SK-N-SH treated with all-trans-retinoic acid at 6 μM for 48 hours (cell line): Measurements from ENCODE around the gene SLC35A3.

Experiments
- ATAC-seq: fragments of 200-7000 bp; cut with Tn5 transposase; 3 replicates; pipeline ENCODE4 v1.9.1; 2020; ENCODE audit warnings: mild to moderate bottlenecking, moderate library complexity
- ARNTL ChIP-seq: fragments of 450-650 bp; formaldehyde crosslinking; IDR thresholded peaks from 2 replicates; pipeline ENCODE4 v1.5.0; 2020; ENCODE audit warnings: low read depth, mild to moderate bottlenecking, moderate library complexity, borderline replicate concordance
- BACH2 ChIP-seq: fragments of 250-450 bp; sonication (Bioruptor Pico); IDR thresholded peaks from 2 replicates; pipeline ENCODE4 v1.9.0; 2021; ENCODE audit warnings: mild to moderate bottlenecking, borderline replicate concordance
- CSDC2 ChIP-seq: fragments of 250-450 bp; sonication (Bioruptor Pico); IDR thresholded peaks from 2 replicates; pipeline ENCODE4 v1.5.0; 2020; ENCODE audit warnings: mild to moderate bottlenecking, moderate library complexity
- GLIS3 ChIP-seq: fragments of 250-450 bp; sonication (Bioruptor Pico); IDR thresholded peaks from 2 replicates; pipeline ENCODE4 v1.5.0; 2020; ENCODE audit warnings: mild to moderate bottlenecking, moderate library complexity
- OSR1 ChIP-seq: fragments of 250-450 bp; sonication (Bioruptor Pico); IDR thresholded peaks from 2 replicates; pipeline ENCODE4 v1.8.0; 2022; ENCODE audit warnings: moderate library complexity, mild to moderate bottlenecking, inconsistent platforms
- PPARA ChIP-seq: fragments of 250-450 bp; sonication (Bioruptor Pico); IDR thresholded peaks from 2 replicates; pipeline ENCODE4 v1.5.0; 2020; ENCODE audit warnings: mild to moderate bottlenecking, borderline replicate concordance
- RARB ChIP-seq: fragments of 250-450 bp; sonication (Bioruptor Pico); IDR thresholded peaks from 2 replicates; pipeline ENCODE4 v1.8.0; 2021; ENCODE audit warnings: mild to moderate bottlenecking, moderate library complexity
- SNAI2 ChIP-seq: fragments of 250-450 bp; sonication (Bioruptor Pico); IDR thresholded peaks from 2 replicates; pipeline ENCODE4 v1.5.0; 2020; ENCODE audit warnings: mild to moderate bottlenecking, moderate library complexity
- TCF4 ChIP-seq: fragments of 250-450 bp; sonication (Bioruptor Pico); IDR thresholded peaks from 2 replicates; pipeline ENCODE4 v1.8.0; 2021; ENCODE audit warnings: mild to moderate bottlenecking, moderate library complexity, borderline replicate concordance
- TOX ChIP-seq: fragments of 250-450 bp; sonication (Bioruptor Pico); IDR thresholded peaks from 2 replicates; pipeline ENCODE4 v1.8.0; 2021; ENCODE audit warnings: mild to moderate bottlenecking, moderate library complexity, borderline replicate concordance
- ZC3H10 ChIP-seq: fragments of 250-450 bp; sonication (Bioruptor Pico); IDR thresholded peaks from 2 replicates; pipeline ENCODE4 v1.5.1; 2021; ENCODE audit warnings: mild to moderate bottlenecking, moderate library complexity
- ZFP3 ChIP-seq: fragments of 250-450 bp; sonication (Bioruptor Pico); IDR thresholded peaks from 2 replicates; pipeline ENCODE4 v1.5.0; 2020; ENCODE audit warnings: mild to moderate bottlenecking, moderate library complexity
- ZFP30 ChIP-seq: fragments of 450-650 bp; formaldehyde crosslinking; IDR thresholded peaks from 2 replicates; pipeline ENCODE4 v1.5.0; 2022; ENCODE audit warnings: mild to moderate bottlenecking, moderate library complexity
- ZNF565 ChIP-seq: fragments of 450-650 bp; formaldehyde crosslinking; conservative IDR thresholded peaks from 2 replicates; pipeline ENCODE4 v1.5.0; 2020; ENCODE audit warnings: low read depth, mild to moderate bottlenecking, moderate library complexity
- ZNF70 ChIP-seq: fragments of 450-650 bp; formaldehyde crosslinking; IDR thresholded peaks from 2 replicates; pipeline ENCODE4 v1.5.0; 2020; ENCODE audit warnings: mild to moderate bottlenecking, moderate library complexity
- ZNF8 ChIP-seq: fragments of 450-650 bp; formaldehyde crosslinking; IDR thresholded peaks from 2 replicates; pipeline ENCODE4 v1.5.0; 2020; ENCODE audit warnings: mild to moderate bottlenecking, moderate library complexity
- TF ChIP-seq, protein P1 (sequence below): fragments of 250-450 bp; sonication (Bioruptor Pico); IDR thresholded peaks from 2 replicates; pipeline ENCODE4 v1.8.0; 2020; ENCODE audit warnings: mild to moderate bottlenecking, moderate library complexity, borderline replicate concordance
- TF ChIP-seq, protein P2 (sequence below): fragments of 250-450 bp; sonication (Bioruptor Pico); IDR thresholded peaks from 2 replicates; pipeline ENCODE4 v1.5.1; 2021; ENCODE audit warnings: mild to moderate bottlenecking, moderate library complexity
- TF ChIP-seq, protein P3 (sequence below): fragments of 250-450 bp; sonication (Bioruptor Pico); IDR thresholded peaks from 2 replicates; pipeline ENCODE4 v1.8.0; 2021; ENCODE audit warnings: low read depth, mild to moderate bottlenecking, moderate library complexity, borderline replicate concordance
- TF ChIP-seq, protein P4 (sequence below): fragments of 250-450 bp; sonication (Bioruptor Pico); IDR thresholded peaks from 2 replicates; pipeline ENCODE4 v1.5.1; 2020; ENCODE audit warnings: low read depth, mild to moderate bottlenecking, moderate library complexity
- TF ChIP-seq, protein P5 (sequence below): fragments of 250-450 bp; sonication (Bioruptor Pico); IDR thresholded peaks from 2 replicates; pipeline ENCODE4 v1.5.0; 2020; ENCODE audit warnings: mild to moderate bottlenecking, moderate library complexity

SLC35A3 gene

DNA sequence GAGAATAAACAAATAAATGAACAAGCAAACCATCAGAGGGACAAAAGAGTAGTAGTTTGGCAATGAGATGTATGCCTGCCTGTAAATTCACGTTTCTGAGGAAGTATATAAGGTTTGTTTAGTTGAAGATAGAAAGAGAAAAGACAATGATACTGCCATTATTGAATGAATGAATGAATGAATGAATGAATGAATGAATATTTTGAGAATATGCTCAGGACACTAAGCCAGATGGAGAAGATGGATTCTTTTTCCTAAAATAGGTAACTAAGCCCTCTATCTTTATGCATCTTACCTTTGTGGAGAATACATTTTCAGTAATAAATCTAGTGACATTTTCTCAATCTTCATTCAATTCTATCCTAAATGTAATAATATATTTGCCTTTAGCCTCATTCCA, 49.4 kb downstream of the SLC35A3 start (continued):
- no peak for TF ChIP-seq TCF4 (CRISPR knock-in tag)
- no peak for TF ChIP-seq ARNTL (CRISPR knock-in tag)
- TF ChIP-seq OSR1: no peak
- TF ChIP-seq ZNF70 (CRISPR knock-in tag): no peak
- TF ChIP-seq, protein P1, sequence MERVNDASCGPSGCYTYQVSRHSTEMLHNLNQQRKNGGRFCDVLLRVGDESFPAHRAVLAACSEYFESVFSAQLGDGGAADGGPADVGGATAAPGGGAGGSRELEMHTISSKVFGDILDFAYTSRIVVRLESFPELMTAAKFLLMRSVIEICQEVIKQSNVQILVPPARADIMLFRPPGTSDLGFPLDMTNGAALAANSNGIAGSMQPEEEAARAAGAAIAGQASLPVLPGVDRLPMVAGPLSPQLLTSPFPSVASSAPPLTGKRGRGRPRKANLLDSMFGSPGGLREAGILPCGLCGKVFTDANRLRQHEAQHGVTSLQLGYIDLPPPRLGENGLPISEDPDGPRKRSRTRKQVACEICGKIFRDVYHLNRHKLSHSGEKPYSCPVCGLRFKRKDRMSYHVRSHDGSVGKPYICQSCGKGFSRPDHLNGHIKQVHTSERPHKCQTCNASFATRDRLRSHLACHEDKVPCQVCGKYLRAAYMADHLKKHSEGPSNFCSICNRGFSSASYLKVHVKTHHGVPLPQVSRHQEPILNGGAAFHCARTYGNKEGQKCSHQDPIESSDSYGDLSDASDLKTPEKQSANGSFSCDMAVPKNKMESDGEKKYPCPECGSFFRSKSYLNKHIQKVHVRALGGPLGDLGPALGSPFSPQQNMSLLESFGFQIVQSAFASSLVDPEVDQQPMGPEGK: no peak
- TF ChIP-seq, all 23 proteins: peak for 0

DNA sequence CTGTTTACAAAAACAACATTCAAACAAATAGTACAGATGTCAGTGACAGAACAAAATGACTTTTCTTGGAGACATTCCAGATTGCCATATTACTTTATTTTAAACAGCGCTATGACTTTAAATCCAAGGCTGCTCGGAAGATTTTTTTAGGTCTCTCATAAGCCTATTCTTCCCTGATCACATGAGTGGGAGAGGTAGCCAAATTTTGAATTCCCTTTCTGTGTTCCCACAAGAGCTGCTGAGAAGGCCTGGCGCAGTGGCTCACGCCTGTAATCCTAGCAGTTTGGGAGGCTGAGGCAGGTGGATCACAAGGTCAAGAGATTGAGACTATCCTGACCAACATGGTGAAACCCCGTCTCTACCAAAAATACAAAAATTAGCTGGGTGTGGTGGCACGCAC, 53.7 kb downstream of the SLC35A3 start:
- no peak for ATAC-seq
- no peak for TF ChIP-seq BACH2 (CRISPR knock-in tag)
- TF ChIP-seq, all 23 proteins: peak for 0

DNA sequence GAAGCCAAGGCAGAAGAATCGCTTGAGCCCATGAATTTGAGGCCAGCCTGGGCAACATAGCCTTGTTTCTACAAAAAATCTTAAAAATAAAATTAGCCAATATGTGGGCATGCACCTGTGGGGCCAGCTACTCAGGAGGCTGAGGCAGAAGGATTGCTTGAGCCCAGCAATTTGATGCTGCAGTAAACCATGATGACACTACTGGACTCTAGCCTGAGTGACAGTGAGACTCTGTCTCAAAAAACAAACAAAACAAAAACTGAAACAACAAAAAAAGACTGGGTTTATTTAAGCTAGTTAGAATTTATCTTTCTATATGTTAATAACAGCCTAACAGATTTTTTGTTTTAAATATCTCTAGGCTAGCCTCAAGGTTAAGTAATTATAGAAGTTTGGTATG, 57.4 kb downstream of the SLC35A3 start:
- no peak for ATAC-seq
- no peak for TF ChIP-seq ZNF70 (CRISPR knock-in tag)
- no peak for TF ChIP-seq ZFP30 (CRISPR knock-in tag)
- TF ChIP-seq, protein P2, sequence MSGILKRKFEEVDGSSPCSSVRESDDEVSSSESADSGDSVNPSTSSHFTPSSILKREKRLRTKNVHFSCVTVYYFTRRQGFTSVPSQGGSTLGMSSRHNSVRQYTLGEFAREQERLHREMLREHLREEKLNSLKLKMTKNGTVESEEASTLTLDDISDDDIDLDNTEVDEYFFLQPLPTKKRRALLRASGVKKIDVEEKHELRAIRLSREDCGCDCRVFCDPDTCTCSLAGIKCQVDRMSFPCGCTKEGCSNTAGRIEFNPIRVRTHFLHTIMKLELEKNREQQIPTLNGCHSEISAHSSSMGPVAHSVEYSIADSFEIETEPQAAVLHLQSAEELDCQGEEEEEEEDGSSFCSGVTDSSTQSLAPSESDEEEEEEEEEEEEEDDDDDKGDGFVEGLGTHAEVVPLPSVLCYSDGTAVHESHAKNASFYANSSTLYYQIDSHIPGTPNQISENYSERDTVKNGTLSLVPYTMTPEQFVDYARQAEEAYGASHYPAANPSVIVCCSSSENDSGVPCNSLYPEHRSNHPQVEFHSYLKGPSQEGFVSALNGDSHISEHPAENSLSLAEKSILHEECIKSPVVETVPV (CRISPR knock-in tag): no peak
- TF ChIP-seq OSR1: no peak
- no peak for TF ChIP-seq ZFP3 (CRISPR knock-in tag)
- TF ChIP-seq, protein P3, sequence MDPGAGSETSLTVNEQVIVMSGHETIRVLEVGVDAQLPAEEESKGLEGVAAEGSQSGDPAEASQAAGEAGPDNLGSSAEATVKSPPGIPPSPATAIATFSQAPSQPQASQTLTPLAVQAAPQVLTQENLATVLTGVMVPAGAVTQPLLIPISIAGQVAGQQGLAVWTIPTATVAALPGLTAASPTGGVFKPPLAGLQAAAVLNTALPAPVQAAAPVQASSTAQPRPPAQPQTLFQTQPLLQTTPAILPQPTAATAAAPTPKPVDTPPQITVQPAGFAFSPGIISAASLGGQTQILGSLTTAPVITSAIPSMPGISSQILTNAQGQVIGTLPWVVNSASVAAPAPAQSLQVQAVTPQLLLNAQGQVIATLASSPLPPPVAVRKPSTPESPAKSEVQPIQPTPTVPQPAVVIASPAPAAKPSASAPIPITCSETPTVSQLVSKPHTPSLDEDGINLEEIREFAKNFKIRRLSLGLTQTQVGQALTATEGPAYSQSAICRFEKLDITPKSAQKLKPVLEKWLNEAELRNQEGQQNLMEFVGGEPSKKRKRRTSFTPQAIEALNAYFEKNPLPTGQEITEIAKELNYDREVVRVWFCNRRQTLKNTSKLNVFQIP (CRISPR knock-in tag): no peak
- TF ChIP-seq ZC3H10: no peak
- TF ChIP-seq BACH2 (CRISPR knock-in tag): no peak
- TF ChIP-seq RARB (CRISPR knock-in tag): no peak
- no peak for TF ChIP-seq SNAI2
- TF ChIP-seq, protein P1: no peak
- no peak for TF ChIP-seq ARNTL (CRISPR knock-in tag)
- no peak for TF ChIP-seq ZNF565 (CRISPR knock-in tag)
- TF ChIP-seq PPARA (CRISPR knock-in tag): no peak
- TF ChIP-seq CSDC2: no peak
- no peak for TF ChIP-seq TOX (CRISPR knock-in tag)
- no peak for TF ChIP-seq ZNF8
- TF ChIP-seq, protein P4, sequence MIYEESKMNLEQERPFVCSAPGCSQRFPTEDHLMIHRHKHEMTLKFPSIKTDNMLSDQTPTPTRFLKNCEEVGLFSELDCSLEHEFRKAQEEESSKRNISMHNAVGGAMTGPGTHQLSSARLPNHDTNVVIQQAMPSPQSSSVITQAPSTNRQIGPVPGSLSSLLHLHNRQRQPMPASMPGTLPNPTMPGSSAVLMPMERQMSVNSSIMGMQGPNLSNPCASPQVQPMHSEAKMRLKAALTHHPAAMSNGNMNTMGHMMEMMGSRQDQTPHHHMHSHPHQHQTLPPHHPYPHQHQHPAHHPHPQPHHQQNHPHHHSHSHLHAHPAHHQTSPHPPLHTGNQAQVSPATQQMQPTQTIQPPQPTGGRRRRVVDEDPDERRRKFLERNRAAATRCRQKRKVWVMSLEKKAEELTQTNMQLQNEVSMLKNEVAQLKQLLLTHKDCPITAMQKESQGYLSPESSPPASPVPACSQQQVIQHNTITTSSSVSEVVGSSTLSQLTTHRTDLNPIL (CRISPR knock-in tag): no peak
- TF ChIP-seq, all 23 proteins: peak for 0

DNA sequence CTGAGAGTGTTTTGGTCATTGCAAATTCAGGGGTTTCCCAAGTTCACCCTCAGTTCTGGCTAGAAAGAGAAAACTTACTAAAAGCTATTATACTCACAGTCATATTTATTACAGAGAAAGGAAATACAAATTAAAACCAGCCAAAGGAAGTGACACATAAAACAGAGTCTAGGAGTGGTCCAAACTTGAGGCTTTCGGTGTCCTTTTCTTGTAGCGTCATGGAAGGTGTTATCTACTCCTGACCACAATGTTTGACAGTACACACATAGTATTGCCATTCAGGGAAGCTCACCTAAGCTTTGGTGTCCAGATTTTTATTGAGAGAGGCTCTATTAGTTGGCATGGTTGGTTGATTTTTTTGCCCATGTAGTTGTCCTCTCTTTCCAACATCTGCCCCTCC, 59.0 kb downstream of the SLC35A3 start:
- no peak for ATAC-seq
- TF ChIP-seq ZNF565 (CRISPR knock-in tag) (no peak), SNAI2 (no peak), ZNF70 (CRISPR knock-in tag) (no peak), ZFP3 (CRISPR knock-in tag) (no peak), ZNF8 (no peak), PPARA (CRISPR knock-in tag) (no peak), TOX (CRISPR knock-in tag) (no peak), GLIS3 (CRISPR knock-in tag) (no peak), OSR1 (no peak), ZFP30 (CRISPR knock-in tag) (no peak), ZC3H10 (no peak), RARB (CRISPR knock-in tag) (no peak), CSDC2 (no peak)
- TF ChIP-seq, protein P5, sequence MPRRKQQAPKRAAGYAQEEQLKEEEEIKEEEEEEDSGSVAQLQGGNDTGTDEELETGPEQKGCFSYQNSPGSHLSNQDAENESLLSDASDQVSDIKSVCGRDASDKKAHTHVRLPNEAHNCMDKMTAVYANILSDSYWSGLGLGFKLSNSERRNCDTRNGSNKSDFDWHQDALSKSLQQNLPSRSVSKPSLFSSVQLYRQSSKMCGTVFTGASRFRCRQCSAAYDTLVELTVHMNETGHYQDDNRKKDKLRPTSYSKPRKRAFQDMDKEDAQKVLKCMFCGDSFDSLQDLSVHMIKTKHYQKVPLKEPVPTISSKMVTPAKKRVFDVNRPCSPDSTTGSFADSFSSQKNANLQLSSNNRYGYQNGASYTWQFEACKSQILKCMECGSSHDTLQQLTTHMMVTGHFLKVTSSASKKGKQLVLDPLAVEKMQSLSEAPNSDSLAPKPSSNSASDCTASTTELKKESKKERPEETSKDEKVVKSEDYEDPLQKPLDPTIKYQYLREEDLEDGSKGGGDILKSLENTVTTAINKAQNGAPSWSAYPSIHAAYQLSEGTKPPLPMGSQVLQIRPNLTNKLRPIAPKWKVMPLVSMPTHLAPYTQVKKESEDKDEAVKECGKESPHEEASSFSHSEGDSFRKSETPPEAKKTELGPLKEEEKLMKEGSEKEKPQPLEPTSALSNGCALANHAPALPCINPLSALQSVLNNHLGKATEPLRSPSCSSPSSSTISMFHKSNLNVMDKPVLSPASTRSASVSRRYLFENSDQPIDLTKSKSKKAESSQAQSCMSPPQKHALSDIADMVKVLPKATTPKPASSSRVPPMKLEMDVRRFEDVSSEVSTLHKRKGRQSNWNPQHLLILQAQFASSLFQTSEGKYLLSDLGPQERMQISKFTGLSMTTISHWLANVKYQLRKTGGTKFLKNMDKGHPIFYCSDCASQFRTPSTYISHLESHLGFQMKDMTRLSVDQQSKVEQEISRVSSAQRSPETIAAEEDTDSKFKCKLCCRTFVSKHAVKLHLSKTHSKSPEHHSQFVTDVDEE (CRISPR knock-in tag): no peak
- TF ChIP-seq, protein P4 (CRISPR knock-in tag): no peak
- TF ChIP-seq, protein P2 (CRISPR knock-in tag): no peak
